H1 (cell line): ENCODE data around the gene TCF25. TPM values are rescaled to one million over a fixed set of nuclear protein-coding genes. Genes with fewer than 3 reads are reported as not detected.

Experiments used
- CTCF ChIA-PET: fragments of 300-600 bp; sonication (Branson Sonifier 250); formaldehyde crosslinking; loops from one replicate; lab custom pipeline; 2021; ENCODE audit not compliant: partially characterized antibody; lab: Charles Lee
- POLR2A ChIA-PET: fragments of 300-600 bp; sonication (Branson Sonifier 250); formaldehyde crosslinking; loops from one replicate; lab custom pipeline; 2021; ENCODE audit warnings: inconsistent platforms; ENCODE audit not compliant: partially characterized antibody; lab: Charles Lee
- DNase-seq, 2 experiments: peaks; one replicate each; pipeline versions ENCODE4 v3.0.0 to v3.0.0-alpha.2; 2010 to 2022; ENCODE audit warnings: low spot score in 2 of 2, low read depth in 1 of 2, mixed read lengths in 1 of 2
- FAIRE-seq: peaks from 2 replicates; lab custom pipeline; 2011; peaks lifted over from hg19 to GRCh38; lab: Jason Lieb, UNC
- H2AFZ ChIP-seq: 2 replicates; pipeline ENCODE4 v1.8.1; 2012; ENCODE audit warnings: low read length, inconsistent platforms
- H2AK5ac ChIP-seq: 2 replicates; pipeline ENCODE4 v1.6.1; 2013; ENCODE audit warnings: low read depth, low read length
- H2BK120ac ChIP-seq: replicated peaks from 2 replicates; pipeline ENCODE3; 2013; ENCODE audit warnings: low read depth, low read length, inconsistent platforms
- H2BK12ac ChIP-seq: 2 replicates; pipeline ENCODE4 v1.6.1; 2013; ENCODE audit warnings: low read depth, low read length
- H2BK15ac ChIP-seq: 2 replicates; pipeline ENCODE4 v1.6.1; 2013; ENCODE audit warnings: low read length
- H2BK20ac ChIP-seq: 2 replicates; pipeline ENCODE4 v1.6.1; 2013; ENCODE audit warnings: low read length
- H2BK5ac ChIP-seq: 2 replicates; pipeline ENCODE4 v1.6.1; 2013; ENCODE audit warnings: low read depth, low read length
- H3K14ac ChIP-seq: 2 replicates; pipeline ENCODE4 v1.6.1; 2013; ENCODE audit warnings: inconsistent platforms; ENCODE audit not compliant: insufficient read length
- H3K18ac ChIP-seq: 2 replicates; pipeline ENCODE4 v1.6.1; 2013; ENCODE audit warnings: low read length; ENCODE audit errors: extremely low read depth
- H3K23ac ChIP-seq: 2 replicates; pipeline ENCODE4 v1.6.1; 2013; ENCODE audit warnings: inconsistent platforms; ENCODE audit not compliant: insufficient read length
- H3K23me2 ChIP-seq: 2 replicates; pipeline ENCODE4 v1.6.1; 2013; ENCODE audit warnings: low read depth, low read length
- H3K27ac ChIP-seq: 2 replicates; pipeline ENCODE4 v1.6.1; 2011; ENCODE audit warnings: low read depth, low read length, inconsistent platforms
- H3K27me3 ChIP-seq, 4 experiments: replicated peaks in 1 of 4; 1 replicate in 1 of 4; 2 replicates in 3 of 4; pipeline versions ENCODE4 v1.6.1 to v1.8.1; 2011 to 2013; ENCODE audit warnings: low read length in 3 of 4, mild to moderate bottlenecking in 3 of 4, inconsistent platforms in 2 of 4, mixed read lengths in 2 of 4, moderate library complexity in 1 of 4; ENCODE audit not compliant: control insufficient read depth in 3 of 4, insufficient read depth in 3 of 4; ENCODE audit errors: extremely low read depth in 1 of 4
- H3K36me3 ChIP-seq, 4 experiments: 2 replicates each; pipeline versions ENCODE4 v1.6.1 to v1.8.1; 2011 to 2013; ENCODE audit warnings: mild to moderate bottlenecking in 4 of 4, low read length in 3 of 4, moderate library complexity in 2 of 4, control low read depth in 1 of 4, inconsistent platforms in 1 of 4; ENCODE audit not compliant: insufficient read depth in 4 of 4, control insufficient read depth in 2 of 4
- H3K4ac ChIP-seq: replicated peaks from 2 replicates; pipeline ENCODE3; 2013; ENCODE audit warnings: low read length, low read depth, mixed read lengths, inconsistent platforms; ENCODE audit not compliant: insufficient read length
- H3K4me1 ChIP-seq, 4 experiments: replicated peaks in 1 of 4; 1 replicate in 1 of 4; 2 replicates in 3 of 4; pipeline versions ENCODE4 v1.6.1 to v1.8.1; 2011 to 2013; ENCODE audit warnings: low read length in 3 of 4, inconsistent platforms in 2 of 4, mixed read lengths in 1 of 4; ENCODE audit not compliant: insufficient read depth in 4 of 4, control insufficient read depth in 3 of 4
- H3K4me2 ChIP-seq, 2 experiments: 2 replicates each; pipeline versions ENCODE4 v1.6.1 to v1.8.1; 2011 to 2013; ENCODE audit warnings: low read depth in 2 of 2, low read length in 2 of 2, control low read depth in 1 of 2, inconsistent platforms in 1 of 2, mild to moderate bottlenecking in 1 of 2; ENCODE audit not compliant: insufficient read depth in 1 of 2
- H3K4me3 ChIP-seq, 4 experiments: fragments of 200-600, 300-600 bp in 1 of 4; sonication (generic), shearing (Covaris generic), sonication (Bioruptor Twin) in 1 of 4; 2 replicates each; pipeline versions ENCODE4 v1.5.1 to v1.8.1; 2011 to 2016; ENCODE audit warnings: low read length in 4 of 4, low read depth in 3 of 4, control low read depth in 2 of 4, inconsistent platforms in 2 of 4, mild to moderate bottlenecking in 2 of 4, mixed read lengths in 1 of 4, moderate library complexity in 1 of 4; ENCODE audit not compliant: insufficient read depth in 2 of 4; ENCODE audit errors: extremely low read depth in 1 of 4
- H3K56ac ChIP-seq: replicated peaks from 2 replicates; pipeline ENCODE3; 2013; ENCODE audit warnings: low read depth, mild to moderate bottlenecking, mixed read lengths, low read length, inconsistent platforms; ENCODE audit not compliant: insufficient read length
- H3K79me1 ChIP-seq: 2 replicates; pipeline ENCODE4 v1.6.1; 2013; ENCODE audit warnings: low read depth, low read length, control low read depth
- H3K79me2 ChIP-seq, 2 experiments: 2 replicates each; pipeline versions ENCODE4 v1.6.1 to v1.8.1; 2012 to 2013; ENCODE audit warnings: low read length in 2 of 2, mild to moderate bottlenecking in 2 of 2, inconsistent platforms in 1 of 2; ENCODE audit not compliant: insufficient read depth in 2 of 2, control insufficient read depth in 1 of 2
- H3K9ac ChIP-seq, 4 experiments: replicated peaks in 1 of 4; 1 replicate in 1 of 4; 2 replicates in 3 of 4; pipeline versions ENCODE4 v1.6.1 to v1.8.1; 2011 to 2013; ENCODE audit warnings: low read depth in 3 of 4, low read length in 3 of 4, control low read depth in 2 of 4, mild to moderate bottlenecking in 2 of 4, moderate library complexity in 2 of 4, inconsistent platforms in 1 of 4; ENCODE audit errors: extremely low read depth in 1 of 4
- H3K9me3 ChIP-seq, 2 experiments: 2 replicates each; pipeline versions ENCODE4 v1.6.1 to v1.8.1; 2012 to 2013; ENCODE audit warnings: mild to moderate bottlenecking in 2 of 2, moderate library complexity in 2 of 2, control low read depth in 1 of 2, inconsistent platforms in 1 of 2, low read depth in 1 of 2, low read length in 1 of 2, mixed read lengths in 1 of 2; ENCODE audit not compliant: insufficient read depth in 2 of 2
- H4K20me1 ChIP-seq, 2 experiments: replicated peaks in 1 of 2; 2 replicates each; pipeline versions ENCODE3 to v1.8.1; 2011 to 2013; ENCODE audit warnings: inconsistent platforms in 2 of 2, low read length in 2 of 2, mild to moderate bottlenecking in 1 of 2; ENCODE audit not compliant: insufficient read depth in 2 of 2, control insufficient read depth in 1 of 2
- H4K5ac ChIP-seq: 2 replicates; pipeline ENCODE4 v1.6.1; 2013; ENCODE audit warnings: low read length, low read depth, mixed read lengths, inconsistent platforms; ENCODE audit not compliant: insufficient read length
- H4K8ac ChIP-seq: 2 replicates; pipeline ENCODE4 v1.8.0; 2013; ENCODE audit warnings: mild to moderate bottlenecking, moderate library complexity, low read length, inconsistent platforms; ENCODE audit not compliant: insufficient read depth; ENCODE audit errors: extremely low read depth
- H4K91ac ChIP-seq: replicated peaks from 2 replicates; pipeline ENCODE3; 2013; ENCODE audit warnings: low read length, mixed read lengths, inconsistent platforms; ENCODE audit not compliant: insufficient read length
- WGBS, 2 experiments: shearing (Covaris generic) in 1 of 2; methylation state at CpG; one replicate each; pipeline versions ENCODE4 v1.1.6 to v1.1.7; 2013 to 2015; ENCODE audit warnings: low lambda C conversion rate in 2 of 2, mixed read lengths in 2 of 2, inconsistent platforms in 1 of 2, low coverage in 1 of 2, missing lambda C conversion rate in 1 of 2; ENCODE audit not compliant: insufficient replicate concordance in 2 of 2, insufficient coverage in 1 of 2, insufficient read length in 1 of 2; ENCODE audit errors: extremely low coverage in 1 of 2, missing lambda C conversion rate in 1 of 2; 5-methylcytosine and 5-hydroxymethylcytosine counted together
- polyA plus RNA-seq, 7 experiments: library from polyadenylated mRNA; depleted of rRNA in 3 of 7; stranded (reverse) in 5 of 7; unstranded in 2 of 7; fragments of >200 nt in 5 of 7; fragments of 200-250 nt in 2 of 7; gene quantifications; 1 replicate in 5 of 7; 2 replicates in 1 of 7; 4 replicates in 1 of 7; pipeline versions ENCODE4 v1.2.1 to v1.2.3, GENCODE V29; 2011 to 2013; ENCODE audit warnings: missing spikeins in 2 of 7, mixed read lengths in 2 of 7
- total RNA-seq: library from RNA; stranded (reverse); fragmentation: NEBNext Ultra II Directional; extraction: Animal tissue kit (Norgen Biotek cat#: 25700); gene quantifications from 2 replicates; pipeline ENCODE4 v1.2.1, GENCODE V29; 2021
- TF ChIP-seq, protein P1 (sequence below): IDR thresholded peaks from 2 replicates; pipeline ENCODE4 v1.6.1; 2012; ENCODE audit warnings: inconsistent platforms

Gene TCF25
- total and polyA plus RNA-seq, 2 of the 8 experiments (the other 6 are each of a cell fraction or from before 2014, with no cell fraction given) = 78.1 to 102 TPM

- no peak overlapping the region for H3K14ac ChIP-seq
- no peak overlapping the region for H3K4ac ChIP-seq
- CTCF ChIA-PET = interaction anchor here (0.6 to 1.8 kb wide), 4 partner anchors 14 to 59 kb away, joined by 3 read pairs; no protein-coding TSS in a partner anchor
- no peak for FAIRE-seq
- H3K36me3 ChIP-seq = peaks cover 0 to 2% (median 0%) of the 10 kb centered on the region in 4 experiments; a peak in 2 of 8 replicates
- no peak for DNase-seq
- H4K8ac ChIP-seq = no peak overlapping the region
- POLR2A ChIA-PET = no interaction called here
- H3K27me3 ChIP-seq = no peaks in the 10 kb centered on the region
- H2AFZ ChIP-seq = no peak overlapping the region
- H3K9me3 ChIP-seq = no peaks in the 10 kb centered on the region
- no peak overlapping the region for H3K27ac ChIP-seq
- H2BK20ac ChIP-seq = no peak overlapping the region
- peaks cover 0 to 13% (median 0%) of the 10 kb centered on the region in 4 experiments; a peak in 1 of 7 replicates for H3K4me1 ChIP-seq
- no peak overlapping the region for H2BK5ac ChIP-seq
- no peak overlapping the region for H3K9ac ChIP-seq
- H2BK15ac ChIP-seq = no peak overlapping the region
- no peaks in the 10 kb centered on the region for H3K23me2 ChIP-seq
- no peak overlapping the region for H3K4me3 ChIP-seq
- no peak overlapping the region for H3K4me2 ChIP-seq
- 93% methylated on average over 21 of the region's 21 CpGs; no CpG with 5 or more reads in 1 of the 2 experiments for WGBS, 2 experiments
- no peak overlapping the region for H3K18ac ChIP-seq
- no peak overlapping the region for H2BK120ac ChIP-seq
- no peaks in the 10 kb centered on the region for H3K79me2 ChIP-seq
- H3K79me1 ChIP-seq = no peaks in the 10 kb centered on the region
- peaks cover 2 to 3% of the 10 kb centered on the region in 2 experiments for H4K20me1 ChIP-seq
- H3K23ac ChIP-seq = no peak overlapping the region
- no peak overlapping the region for H2AK5ac ChIP-seq
- H4K91ac ChIP-seq = no peak overlapping the region
- no peak overlapping the region for H4K5ac ChIP-seq
- no peak overlapping the region for H2BK12ac ChIP-seq
- no peak overlapping the region for H3K56ac ChIP-seq
- TF ChIP-seq, protein P1, sequence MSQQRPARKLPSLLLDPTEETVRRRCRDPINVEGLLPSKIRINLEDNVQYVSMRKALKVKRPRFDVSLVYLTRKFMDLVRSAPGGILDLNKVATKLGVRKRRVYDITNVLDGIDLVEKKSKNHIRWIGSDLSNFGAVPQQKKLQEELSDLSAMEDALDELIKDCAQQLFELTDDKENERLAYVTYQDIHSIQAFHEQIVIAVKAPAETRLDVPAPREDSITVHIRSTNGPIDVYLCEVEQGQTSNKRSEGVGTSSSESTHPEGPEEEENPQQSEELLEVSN = no peak
Measured at GRCh38 chr16:89853306-89853993, 19.9 kb upstream of the TCF25 start.
